HEK293 (cell line): ENCODE results near the gene LARP1.
A peak's percentile ranks its signal among the peaks of the same experiment; 100 is the strongest.

ENCODE experiments used
- AEBP2 ChIP-seq: fragments of 450-650 bp; formaldehyde crosslinking; IDR thresholded peaks from 2 replicates; pipeline ENCODE4 v1.5.1; 2016; ENCODE audit warnings: missing biosample characterization, missing genetic modification characterization, borderline replicate concordance
- BCL11B ChIP-seq: fragments of 450-650 bp; formaldehyde crosslinking; IDR thresholded peaks from 2 replicates; pipeline ENCODE4 v1.5.1; 2016; ENCODE audit warnings: low read depth, missing biosample characterization, missing genetic modification characterization
- GLI2 ChIP-seq: fragments of 450-650 bp; formaldehyde crosslinking; IDR thresholded peaks from 2 replicates; pipeline ENCODE4; 2017; ENCODE audit warnings: missing biosample characterization, missing genetic modification characterization, low read depth, borderline replicate concordance
- GLIS2 ChIP-seq: fragments of 450-650 bp; formaldehyde crosslinking; IDR thresholded peaks from 2 replicates; pipeline ENCODE4 v1.5.1; 2016; ENCODE audit warnings: missing biosample characterization, missing genetic modification characterization
- KLF10 ChIP-seq: fragments of 450-650 bp; IDR thresholded peaks from 2 replicates; pipeline ENCODE4 v1.5.1; 2018; ENCODE audit warnings: missing biosample characterization, mild to moderate bottlenecking, missing genetic modification characterization
- KLF7 ChIP-seq: fragments of 450-650 bp; formaldehyde crosslinking; IDR thresholded peaks from 2 replicates; pipeline ENCODE4 v1.5.1; 2016; ENCODE audit warnings: missing biosample characterization, missing genetic modification characterization, borderline replicate concordance
- KLF8 ChIP-seq: fragments of 450-650 bp; formaldehyde crosslinking; IDR thresholded peaks from 2 replicates; pipeline ENCODE4 v1.5.1; 2016; ENCODE audit warnings: missing biosample characterization, missing genetic modification characterization
- SALL2 ChIP-seq: fragments of 450-650 bp; formaldehyde crosslinking; IDR thresholded peaks from 2 replicates; pipeline ENCODE4 v1.5.0; 2017; ENCODE audit warnings: missing biosample characterization, mild to moderate bottlenecking, missing genetic modification characterization, borderline replicate concordance
- SCRT1 ChIP-seq: fragments of 450-650 bp; formaldehyde crosslinking; IDR thresholded peaks from 2 replicates; pipeline ENCODE4 v1.5.1; 2016; ENCODE audit warnings: missing biosample characterization, missing genetic modification characterization, borderline replicate concordance
- SCRT2 ChIP-seq: fragments of 450-650 bp; formaldehyde crosslinking; IDR thresholded peaks from 2 replicates; pipeline ENCODE4 v1.5.1; 2016; ENCODE audit warnings: missing biosample characterization, missing genetic modification characterization
- ZEB2 ChIP-seq: fragments of 450-650 bp; formaldehyde crosslinking; IDR thresholded peaks from 2 replicates; pipeline ENCODE4 v1.5.1; 2016; ENCODE audit warnings: missing biosample characterization, missing genetic modification characterization
- ZFP37 ChIP-seq: fragments of 450-650 bp; formaldehyde crosslinking; IDR thresholded peaks from 2 replicates; pipeline ENCODE4 v1.5.1; 2016; ENCODE audit warnings: missing biosample characterization, missing genetic modification characterization
- ZFP41 ChIP-seq: fragments of 450-650 bp; formaldehyde crosslinking; IDR thresholded peaks from 2 replicates; pipeline ENCODE4 v1.5.1; 2016; ENCODE audit warnings: missing biosample characterization, missing genetic modification characterization, borderline replicate concordance
- ZNF112 ChIP-seq: fragments of 450-650 bp; formaldehyde crosslinking; IDR thresholded peaks from 2 replicates; pipeline ENCODE4 v1.5.0; 2017; ENCODE audit warnings: missing biosample characterization, missing genetic modification characterization
- ZNF114 ChIP-seq: fragments of 450-650 bp; formaldehyde crosslinking; IDR thresholded peaks from 2 replicates; pipeline ENCODE4 v1.5.0; 2017; ENCODE audit warnings: missing biosample characterization, missing genetic modification characterization
- ZNF140 ChIP-seq: fragments of 450-650 bp; formaldehyde crosslinking; IDR thresholded peaks from 2 replicates; pipeline ENCODE4 v1.5.1; 2016; ENCODE audit warnings: missing biosample characterization, missing genetic modification characterization
- ZNF16 ChIP-seq: fragments of 450-650 bp; formaldehyde crosslinking; IDR thresholded peaks from 2 replicates; pipeline ENCODE4 v1.5.1; 2016; ENCODE audit warnings: low read depth, missing biosample characterization, missing genetic modification characterization
- ZNF174 ChIP-seq: fragments of 450-650 bp; formaldehyde crosslinking; IDR thresholded peaks from 2 replicates; pipeline ENCODE4 v1.5.0; 2017; ENCODE audit warnings: missing biosample characterization, mild to moderate bottlenecking, missing genetic modification characterization
- ZNF248 ChIP-seq: fragments of 450-650 bp; formaldehyde crosslinking; IDR thresholded peaks from 2 replicates; pipeline ENCODE4 v1.5.1; 2017; ENCODE audit warnings: missing biosample characterization, missing genetic modification characterization
- ZNF324 ChIP-seq: fragments of 450-650 bp; formaldehyde crosslinking; IDR thresholded peaks from 2 replicates; pipeline ENCODE4 v1.5.1; 2016; ENCODE audit warnings: missing biosample characterization, missing genetic modification characterization
- ZNF335 ChIP-seq: fragments of 450-650 bp; formaldehyde crosslinking; conservative IDR thresholded peaks from 2 replicates; pipeline ENCODE4 v1.5.1; 2016; ENCODE audit warnings: missing biosample characterization, missing genetic modification characterization
- ZNF404 ChIP-seq: fragments of 450-650 bp; formaldehyde crosslinking; IDR thresholded peaks from 2 replicates; pipeline ENCODE4 v1.5.1; 2017; ENCODE audit warnings: missing biosample characterization, missing genetic modification characterization
- ZNF530 ChIP-seq: fragments of 450-650 bp; formaldehyde crosslinking; IDR thresholded peaks from 2 replicates; pipeline ENCODE4 v1.5.1; 2016; ENCODE audit warnings: low read depth, missing biosample characterization, missing genetic modification characterization
- ZNF549 ChIP-seq: fragments of 450-650 bp; IDR thresholded peaks from 2 replicates; pipeline ENCODE4 v1.5.1; 2018; ENCODE audit warnings: missing biosample characterization, missing genetic modification characterization, mild to moderate bottlenecking, inconsistent platforms, moderate library complexity
- ZNF560 ChIP-seq: fragments of 450-650 bp; formaldehyde crosslinking; IDR thresholded peaks from 2 replicates; pipeline ENCODE4 v1.5.1; 2017; ENCODE audit warnings: missing biosample characterization, missing genetic modification characterization, borderline replicate concordance
- ZNF600 ChIP-seq: fragments of 450-650 bp; formaldehyde crosslinking; IDR thresholded peaks from 2 replicates; pipeline ENCODE4 v1.5.1; 2016; ENCODE audit warnings: missing biosample characterization, missing genetic modification characterization
- ZNF623 ChIP-seq: fragments of 450-650 bp; formaldehyde crosslinking; IDR thresholded peaks from 2 replicates; pipeline ENCODE4 v1.5.1; 2016; ENCODE audit warnings: missing biosample characterization, missing genetic modification characterization
- ZNF660 ChIP-seq: fragments of 450-650 bp; IDR thresholded peaks from 2 replicates; pipeline ENCODE4 v1.5.1; 2018; ENCODE audit warnings: missing biosample characterization, mild to moderate bottlenecking, missing genetic modification characterization
- ZNF692 ChIP-seq: fragments of 450-650 bp; formaldehyde crosslinking; IDR thresholded peaks from 2 replicates; pipeline ENCODE4 v1.5.1; 2016; ENCODE audit warnings: missing biosample characterization, missing genetic modification characterization
- ZNF747 ChIP-seq: fragments of 450-650 bp; formaldehyde crosslinking; IDR thresholded peaks from 2 replicates; pipeline ENCODE4 v1.5.1; 2016; ENCODE audit warnings: missing biosample characterization, missing genetic modification characterization
- ZNF76 ChIP-seq: fragments of 450-650 bp; formaldehyde crosslinking; IDR thresholded peaks from 2 replicates; pipeline ENCODE4; 2016; ENCODE audit warnings: low read depth, missing biosample characterization, missing genetic modification characterization, borderline replicate concordance
- ZSCAN16 ChIP-seq: fragments of 450-650 bp; formaldehyde crosslinking; IDR thresholded peaks from 2 replicates; pipeline ENCODE4 v1.5.1; 2016; ENCODE audit warnings: missing biosample characterization, missing genetic modification characterization

LARP1 gene

GRCh38 chr5:154858297-154858971 lies 103.3 kb downstream of the LARP1 start, which contains the start of gene CNOT8 (continued):
- TF ChIP-seq ZNF692 (tag by site-specific recombination) = peak; percentile 49
- no peak for TF ChIP-seq GLI2 (tag by site-specific recombination)
- TF ChIP-seq AEBP2 (tag by site-specific recombination) = no peak
- no peak for TF ChIP-seq ZNF623 (tag by site-specific recombination)
- TF ChIP-seq ZNF76 (tag by site-specific recombination) = no peak; the same call in 1 of the 2 replicates
- TF ChIP-seq BCL11B (tag by site-specific recombination) = no peak
- TF ChIP-seq GLIS2 (tag by site-specific recombination) = peak; percentile 59
- no peak for TF ChIP-seq ZNF747 (tag by site-specific recombination)
- no peak for TF ChIP-seq ZNF140 (tag by site-specific recombination)
- TF ChIP-seq SCRT2 (tag by site-specific recombination) = peak; percentile 71
- TF ChIP-seq ZNF248 (tag by site-specific recombination) = no peak
- TF ChIP-seq ZSCAN16 (tag by site-specific recombination) = no peak
- no peak for TF ChIP-seq ZFP37 (tag by site-specific recombination)
- TF ChIP-seq SALL2 (tag by site-specific recombination) = no peak
- TF ChIP-seq ZFP41 (tag by site-specific recombination) = no peak
- peak; percentile 59 for TF ChIP-seq ZNF324 (tag by site-specific recombination)
- peak; percentile 12; the same call in 1 of the 2 replicates for TF ChIP-seq ZNF600 (tag by site-specific recombination)
- peak; percentile 59; the same call in 1 of the 2 replicates for TF ChIP-seq ZNF660
- no peak for TF ChIP-seq ZNF174 (tag by site-specific recombination)
- TF ChIP-seq ZNF16 (tag by site-specific recombination) = no peak
- peak; percentile 66 for TF ChIP-seq ZNF335 (tag by site-specific recombination)
- TF ChIP-seq KLF7 (tag by site-specific recombination) = no peak; the same call in 1 of the 2 replicates
- TF ChIP-seq ZNF549 (tag by site-specific recombination) = no peak
- TF ChIP-seq ZNF560 (tag by site-specific recombination) = no peak
- TF ChIP-seq ZNF404 (tag by site-specific recombination) = no peak
- TF ChIP-seq KLF10 (tag by site-specific recombination) = no peak; the same call in none of the 2 replicates
- no peak for TF ChIP-seq SCRT1 (tag by site-specific recombination)
- TF ChIP-seq ZNF112 = no peak
- peak; percentile 93; the same call in 1 of the 2 replicates for TF ChIP-seq ZEB2 (tag by site-specific recombination)
- no peak for TF ChIP-seq ZNF114 (tag by site-specific recombination)
- TF ChIP-seq ZNF530 (tag by site-specific recombination) = no peak
- TF ChIP-seq KLF8 = no peak; the same call in 1 of the 2 replicates
